Raji (cell line): ENCODE data around the gene RESF1.

Source experiments
- POLR2A ChIP-seq: IDR thresholded peaks from 2 replicates; pipeline ENCODE4 v1.6.1; 2011; ENCODE audit warnings: low read depth, low read length, control low read depth; ENCODE audit not compliant: insufficient read depth

Gene RESF1

GRCh38 chr12:31989571-31990362 is 30.6 kb downstream of the RESF1 start:
- no peak for TF ChIP-seq POLR2A

- TF ChIP-seq POLR2A, result no peak
Observed at GRCh38 chr12:31991146-31991545, 31.9 kb downstream of the RESF1 start.

GRCh38 chr12:31991815-31992214 is 32.6 kb downstream of the RESF1 start:
- TF ChIP-seq POLR2A, result no peak

- TF ChIP-seq POLR2A, result no peak
Observed at GRCh38 chr12:31999692-32000091, 40.5 kb downstream of the RESF1 start.

- no peak for TF ChIP-seq POLR2A
Observed at GRCh38 chr12:32000373-32001005, 41.3 kb downstream of the RESF1 start.

- TF ChIP-seq POLR2A, result no peak
Observed at GRCh38 chr12:32002848-32003493, 43.8 kb downstream of the RESF1 start.

GRCh38 chr12:32003654-32004053 is 44.4 kb downstream of the RESF1 start:
- no peak for TF ChIP-seq POLR2A

- no peak for TF ChIP-seq POLR2A
Observed at GRCh38 chr12:32005496-32006125, 46.4 kb downstream of the RESF1 start.
